Nephron progenitor cell (in vitro differentiated cells): ENCODE data around the gene VPS26C.
"Not testable (repeated sequence)": the region's sequence is repeated elsewhere in the genome, so short reads cannot be mapped to it uniquely, and the experiment has no call there.

Experiments
- DNase-seq: peaks from one replicate; pipeline ENCODE4 v3.0.0; 2021
- H3K27ac Mint-ChIP-seq: 2 replicates; pipeline ENCODE4 v1.8.0; 2021; ENCODE audit warnings: mild to moderate bottlenecking, moderate library complexity, mixed read lengths
- H3K27me3 Mint-ChIP-seq: 2 replicates; pipeline ENCODE4 v1.8.0; 2021; ENCODE audit warnings: mild to moderate bottlenecking, low read depth, mixed read lengths; ENCODE audit not compliant: poor library complexity
- H3K36me3 Mint-ChIP-seq: 2 replicates; pipeline ENCODE4 v1.8.0; 2021; ENCODE audit warnings: low read depth, mixed read lengths
- H3K4me1 Mint-ChIP-seq: 2 replicates; pipeline ENCODE4 v1.8.0; 2021; ENCODE audit warnings: mixed read lengths
- H3K4me3 Mint-ChIP-seq: 2 replicates; pipeline ENCODE4 v1.8.0; 2021; ENCODE audit warnings: mild to moderate bottlenecking, moderate library complexity, mixed read lengths
- H3K9me3 Mint-ChIP-seq: 2 replicates; pipeline ENCODE4 v1.8.0; 2021; ENCODE audit warnings: mild to moderate bottlenecking, moderate library complexity, mixed read lengths
- TF ChIP-seq, protein P1 (sequence below): fragments of 200-600 bp; sonication (generic); IDR thresholded peaks from 2 replicates; pipeline ENCODE4 v1.5.0; 2021; ENCODE audit warnings: antibody characterized with exemption

The VPS26C gene

DNA sequence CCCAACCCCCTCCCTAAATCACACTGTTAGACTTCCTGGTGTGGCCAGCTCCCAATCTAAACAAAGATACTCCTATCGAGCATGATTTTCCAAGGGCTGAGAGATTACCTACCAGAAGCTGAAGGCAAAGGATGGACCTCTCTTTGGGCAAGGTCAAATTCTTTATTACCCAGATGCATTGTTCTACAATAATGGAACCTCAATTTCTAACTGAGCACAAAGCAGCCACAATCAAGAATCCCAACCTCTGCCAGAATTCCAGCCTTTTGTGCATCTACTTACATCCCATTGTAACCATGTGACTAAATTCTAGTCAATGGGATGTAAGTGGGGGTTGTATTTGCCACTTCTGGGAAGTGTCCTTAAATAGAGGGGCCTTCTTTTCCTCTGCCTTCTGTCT, 24.9 kb upstream of the VPS26C start:
- TF ChIP-seq, protein P1, sequence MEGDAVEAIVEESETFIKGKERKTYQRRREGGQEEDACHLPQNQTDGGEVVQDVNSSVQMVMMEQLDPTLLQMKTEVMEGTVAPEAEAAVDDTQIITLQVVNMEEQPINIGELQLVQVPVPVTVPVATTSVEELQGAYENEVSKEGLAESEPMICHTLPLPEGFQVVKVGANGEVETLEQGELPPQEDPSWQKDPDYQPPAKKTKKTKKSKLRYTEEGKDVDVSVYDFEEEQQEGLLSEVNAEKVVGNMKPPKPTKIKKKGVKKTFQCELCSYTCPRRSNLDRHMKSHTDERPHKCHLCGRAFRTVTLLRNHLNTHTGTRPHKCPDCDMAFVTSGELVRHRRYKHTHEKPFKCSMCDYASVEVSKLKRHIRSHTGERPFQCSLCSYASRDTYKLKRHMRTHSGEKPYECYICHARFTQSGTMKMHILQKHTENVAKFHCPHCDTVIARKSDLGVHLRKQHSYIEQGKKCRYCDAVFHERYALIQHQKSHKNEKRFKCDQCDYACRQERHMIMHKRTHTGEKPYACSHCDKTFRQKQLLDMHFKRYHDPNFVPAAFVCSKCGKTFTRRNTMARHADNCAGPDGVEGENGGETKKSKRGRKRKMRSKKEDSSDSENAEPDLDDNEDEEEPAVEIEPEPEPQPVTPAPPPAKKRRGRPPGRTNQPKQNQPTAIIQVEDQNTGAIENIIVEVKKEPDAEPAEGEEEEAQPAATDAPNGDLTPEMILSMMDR, result no peak
- H3K4me1 Mint-ChIP-seq, result peaks cover 11% of the 10 kb centered on the region
- H3K36me3 Mint-ChIP-seq, result no peaks in the 10 kb centered on the region
- H3K27me3 Mint-ChIP-seq, result peaks cover 16% of the 10 kb centered on the region
- DNase-seq, result no peak
- no peak overlapping the region for H3K4me3 Mint-ChIP-seq
- no peaks in the 10 kb centered on the region for H3K9me3 Mint-ChIP-seq
- H3K27ac Mint-ChIP-seq, result no peak overlapping the region

- DNase-seq, H3K4me3 Mint-ChIP-seq, H3K36me3 Mint-ChIP-seq, H3K27ac Mint-ChIP-seq, H3K27me3 Mint-ChIP-seq: not testable (repeated sequence)
- Mint-ChIP-seq H3K9me3 (peaks cover 13% of the 10 kb centered on the region), H3K4me1 (peaks cover 11% of the 10 kb centered on the region)
Observed at GRCh38 chr21:37283191-37283710, 16.1 kb upstream of the VPS26C start.

DNA sequence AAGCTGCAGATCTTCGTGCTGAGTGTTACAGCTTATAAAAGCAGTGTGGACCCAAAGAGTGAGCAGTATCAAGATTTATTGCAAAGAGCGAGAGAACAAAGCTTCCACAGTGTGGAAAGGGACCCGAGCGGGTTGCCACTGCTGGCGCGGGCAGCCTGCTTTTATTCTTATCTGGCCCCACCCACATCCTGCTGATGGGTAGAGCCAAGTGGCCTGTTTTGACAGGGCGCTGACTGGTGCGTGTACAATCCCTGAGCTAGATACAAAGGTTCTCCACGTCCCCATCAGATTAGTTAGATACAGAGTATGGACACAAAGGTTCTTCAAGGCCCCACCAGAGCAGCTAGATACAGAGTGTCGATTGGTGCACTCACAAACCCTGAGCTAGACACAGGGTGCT, 15.5 kb upstream of the VPS26C start:
- H3K27ac Mint-ChIP-seq, DNase-seq, H3K36me3 Mint-ChIP-seq, H3K27me3 Mint-ChIP-seq, H3K4me3 Mint-ChIP-seq: not testable (repeated sequence)
- Mint-ChIP-seq H3K4me1 (peaks cover 11% of the 10 kb centered on the region), H3K9me3 (peaks cover 13% of the 10 kb centered on the region)

GRCh38 chr21:37281993-37282392, 14.9 kb upstream of the VPS26C start:
- TF ChIP-seq, protein P1, result no peak
- Mint-ChIP-seq H3K4me1 (peaks cover 11% of the 10 kb centered on the region), H3K27ac (no peak overlapping the region), H3K9me3 (peaks cover 13% of the 10 kb centered on the region), H3K4me3 (no peak overlapping the region), H3K36me3 (no peaks in the 10 kb centered on the region), H3K27me3 (peaks cover 4% of the 10 kb centered on the region)
- no peak for DNase-seq

- Mint-ChIP-seq H3K27ac (no peak overlapping the region), H3K4me3 (no peak overlapping the region), H3K27me3 (peaks cover 4% of the 10 kb centered on the region), H3K4me1 (peaks cover 11% of the 10 kb centered on the region), H3K36me3 (no peaks in the 10 kb centered on the region), H3K9me3 (peaks cover 13% of the 10 kb centered on the region)
- TF ChIP-seq, protein P1, result no peak
- DNase-seq, result no peak
Observed at GRCh38 chr21:37281579-37281978, 14.4 kb upstream of the VPS26C start.

GRCh38 chr21:37279271-37279670, 12.1 kb upstream of the VPS26C start:
- DNase-seq, H3K4me3 Mint-ChIP-seq, H3K27ac Mint-ChIP-seq, H3K27me3 Mint-ChIP-seq, H3K36me3 Mint-ChIP-seq: not testable (repeated sequence)
- Mint-ChIP-seq H3K4me1 (peaks cover 11% of the 10 kb centered on the region), H3K9me3 (peaks cover 13% of the 10 kb centered on the region)

GRCh38 chr21:37278199-37278598, 11.1 kb upstream of the VPS26C start:
- H3K27me3 Mint-ChIP-seq, result peaks cover 4% of the 10 kb centered on the region
- H3K4me1 Mint-ChIP-seq, result peaks cover 17% of the 10 kb centered on the region
- TF ChIP-seq, protein P1, result no peak
- H3K36me3 Mint-ChIP-seq, result no peaks in the 10 kb centered on the region
- no peak overlapping the region for H3K27ac Mint-ChIP-seq
- H3K9me3 Mint-ChIP-seq, result peaks cover 13% of the 10 kb centered on the region
- DNase-seq, result no peak
- H3K4me3 Mint-ChIP-seq, result no peak overlapping the region
